BE2C (cell line): ENCODE data around the gene RAPGEF2.

ENCODE experiments used
- DNase-seq: peaks from one replicate; pipeline ENCODE4 v3.0.0-alpha.2; 2020
- H3K27me3 ChIP-seq: fragments of 250-450 bp; sonication (Bioruptor Pico); 2 replicates; pipeline ENCODE4 v1.5.1; 2020; ENCODE audit warnings: mild to moderate bottlenecking
- H3K36me3 ChIP-seq: fragments of 250-450 bp; sonication (Bioruptor Pico); 2 replicates; pipeline ENCODE4 v1.5.1; 2020; ENCODE audit warnings: mild to moderate bottlenecking
- H3K4me1 ChIP-seq: fragments of 250-450 bp; sonication (Bioruptor Pico); 2 replicates; pipeline ENCODE4 v1.5.1; 2020
- H3K4me3 ChIP-seq: 2 replicates; pipeline ENCODE4 v1.5.1; 2011; ENCODE audit warnings: low read depth, low read length
- H3K9me3 ChIP-seq: fragments of 250-450 bp; sonication (Bioruptor Pico); 2 replicates; pipeline ENCODE4 v1.5.1; 2020
- CTCF ChIP-seq: IDR thresholded peaks from 2 replicates; pipeline ENCODE4 v1.5.1; 2012; ENCODE audit warnings: mild to moderate bottlenecking, low read depth, low read length

RAPGEF2 gene

GRCh38 chr4:159256037-159256436 lies 153.2 kb downstream of the RAPGEF2 start:
- no peaks in the 10 kb centered on the region for H3K27me3 ChIP-seq
- no peak for DNase-seq
- H3K9me3 ChIP-seq = no peaks in the 10 kb centered on the region
- H3K4me3 ChIP-seq = no peak overlapping the region
- H3K4me1 ChIP-seq = no peaks in the 10 kb centered on the region
- no peaks in the 10 kb centered on the region for H3K36me3 ChIP-seq
- peak; percentile 37 for TF ChIP-seq CTCF

GRCh38 chr4:159258889-159259560 lies 156.1 kb downstream of the RAPGEF2 start:
- H3K4me1 ChIP-seq = peaks cover 9% of the 10 kb centered on the region
- TF ChIP-seq CTCF = no peak
- no peaks in the 10 kb centered on the region for H3K36me3 ChIP-seq

GRCh38 chr4:159264057-159264456 lies 161.2 kb downstream of the RAPGEF2 start:
- peaks cover 35% of the 10 kb centered on the region for H3K4me1 ChIP-seq
- no peaks in the 10 kb centered on the region for H3K27me3 ChIP-seq
- TF ChIP-seq CTCF = no peak
- H3K36me3 ChIP-seq = no peaks in the 10 kb centered on the region
- no peaks in the 10 kb centered on the region for H3K9me3 ChIP-seq
- H3K4me3 ChIP-seq = no peak overlapping the region
- no peak for DNase-seq

More at GRCh38 chr4:159258889-159259560, 156.1 kb downstream of the RAPGEF2 start:
- Histone ChIP-seq H3K4me3 (no peak overlapping the region), H3K9me3 (no peaks in the 10 kb centered on the region), H3K27me3 (no peaks in the 10 kb centered on the region)
- DNase-seq = no peak

- peak; percentile 78 for DNase-seq
- H3K9me3 ChIP-seq = no peaks in the 10 kb centered on the region
- no peaks in the 10 kb centered on the region for H3K27me3 ChIP-seq
- TF ChIP-seq CTCF = no peak
- H3K4me3 ChIP-seq = peak overlapping the region; percentile 86
- H3K36me3 ChIP-seq = no peaks in the 10 kb centered on the region
- H3K4me1 ChIP-seq = peaks cover 39% of the 10 kb centered on the region
Measured at GRCh38 chr4:159266981-159267868, 164.3 kb downstream of the RAPGEF2 start.

GRCh38 chr4:159267869-159268285 lies 165.0 kb downstream of the RAPGEF2 start:
- no peak for DNase-seq
- H3K4me3 ChIP-seq = peak overlapping the region; percentile 86
- no peaks in the 10 kb centered on the region for H3K36me3 ChIP-seq
- no peaks in the 10 kb centered on the region for H3K27me3 ChIP-seq
- H3K4me1 ChIP-seq = peaks cover 43% of the 10 kb centered on the region
- TF ChIP-seq CTCF = no peak
- no peaks in the 10 kb centered on the region for H3K9me3 ChIP-seq

- H3K9me3 ChIP-seq = no peaks in the 10 kb centered on the region
- DNase-seq = no peak
- H3K4me1 ChIP-seq = peaks cover 49% of the 10 kb centered on the region
- H3K36me3 ChIP-seq = no peaks in the 10 kb centered on the region
- H3K4me3 ChIP-seq = peak overlapping the region; percentile 86
- no peak for TF ChIP-seq CTCF
- H3K27me3 ChIP-seq = no peaks in the 10 kb centered on the region
Measured at GRCh38 chr4:159268607-159269006, 165.7 kb downstream of the RAPGEF2 start.
